SK-N-SH (cell line): ENCODE measurements around the gene TSC1. TPM values are rescaled to one million over a fixed set of nuclear protein-coding genes. Genes with fewer than 3 reads are reported as not detected.

Experiments
- CTCF ChIA-PET: fragments of 300-600, 350-600 bp; formaldehyde crosslinking; extraction: SDS; loops from one replicate; lab custom pipeline; 2021; lab: Yijun Ruan, JAX
- POLR2A ChIA-PET: fragments of 350-600 bp; sonication (Branson Sonifier 250); formaldehyde crosslinking; extraction: SDS; loops from one replicate; lab custom pipeline; 2020; ENCODE audit warnings: antibody characterized with exemption, inconsistent platforms; lab: Yijun Ruan, JAX
- DNase-seq: peaks from one replicate; pipeline ENCODE4 v3.0.0; 2012
- H2AFZ ChIP-seq: fragments of 200-600 bp; sonication (generic); 2 replicates; pipeline ENCODE4 v1.8.1; 2016; ENCODE audit warnings: antibody characterized with exemption, mild to moderate bottlenecking, low read depth
- H3F3A ChIP-seq: fragments of 200-600 bp; sonication (generic); replicated peaks from 2 replicates; pipeline ENCODE3; 2016; ENCODE audit warnings: antibody characterized with exemption, mild to moderate bottlenecking; ENCODE audit not compliant: insufficient read depth
- H3K27ac ChIP-seq, 2 experiments: fragments of 200-500 bp in 1 of 2; fragments of 200-600 bp in 1 of 2; sonication (Bioruptor generic) in 1 of 2; sonication (generic), shearing (Covaris generic) in 1 of 2; 2 replicates each; pipeline versions ENCODE4 v1.5.1 to v1.6.1; 2014 to 2016; ENCODE audit warnings: low read depth in 2 of 2, inconsistent platforms in 1 of 2, low read length in 1 of 2, mild to moderate bottlenecking in 1 of 2, mixed read lengths in 1 of 2
- H3K27me3 ChIP-seq: fragments of 200-600 bp; sonication (generic), shearing (Covaris generic); 2 replicates; pipeline ENCODE4 v1.6.1; 2016; ENCODE audit warnings: mixed run types; ENCODE audit not compliant: insufficient read depth
- H3K36me3 ChIP-seq, 2 experiments: fragments of 200-500 bp in 1 of 2; fragments of 200-600 bp in 1 of 2; sonication (Bioruptor generic) in 1 of 2; sonication (generic) in 1 of 2; replicated peaks in 1 of 2; 2 replicates each; pipeline versions ENCODE3 to v1.5.1; 2014 to 2016; ENCODE audit warnings: low read length in 1 of 2, mild to moderate bottlenecking in 1 of 2; ENCODE audit not compliant: insufficient read depth in 2 of 2, control insufficient read depth in 1 of 2
- H3K4me1 ChIP-seq, 2 experiments: fragments of 200-500 bp in 1 of 2; fragments of 200-600 bp in 1 of 2; sonication (Bioruptor generic) in 1 of 2; sonication (generic), shearing (Covaris generic) in 1 of 2; 2 replicates each; pipeline versions ENCODE4 v1.5.1 to v1.6.1; 2014 to 2016; ENCODE audit warnings: low read depth in 1 of 2, low read length in 1 of 2, mixed run types in 1 of 2; ENCODE audit not compliant: insufficient read depth in 2 of 2, control insufficient read depth in 1 of 2
- H3K4me2 ChIP-seq: fragments of 200-600 bp; sonication (generic), shearing (Covaris generic); 2 replicates; pipeline ENCODE4 v1.6.1; 2017; ENCODE audit warnings: mixed run types
- H3K4me3 ChIP-seq, 2 experiments: fragments of 200-500 bp in 1 of 2; fragments of 200-600 bp in 1 of 2; sonication (Bioruptor generic) in 1 of 2; sonication (generic), shearing (Covaris generic) in 1 of 2; 2 replicates each; pipeline versions ENCODE4 v1.5.1 to v1.8.1; 2014 to 2016; ENCODE audit warnings: low read depth in 2 of 2, inconsistent platforms in 1 of 2, low read length in 1 of 2, mild to moderate bottlenecking in 1 of 2, mixed read lengths in 1 of 2, moderate library complexity in 1 of 2
- H3K79me2 ChIP-seq: fragments of 200-600 bp; sonication (generic); 2 replicates; pipeline ENCODE4 v1.8.1; 2017; ENCODE audit warnings: mild to moderate bottlenecking; ENCODE audit not compliant: insufficient read depth
- H3K9ac ChIP-seq: fragments of 200-600 bp; sonication (generic); 2 replicates; pipeline ENCODE4 v1.6.1; 2017; ENCODE audit warnings: mixed run types
- H3K9me2 ChIP-seq: fragments of 200-600 bp; sonication (generic); 2 replicates; pipeline ENCODE4 v1.6.1; 2017; ENCODE audit warnings: mixed run types
- H3K9me3 ChIP-seq: fragments of 200-600 bp; sonication (generic); 2 replicates; pipeline ENCODE4 v1.6.1; 2017; ENCODE audit warnings: mixed run types, mild to moderate bottlenecking, moderate library complexity
- H4K20me1 ChIP-seq: fragments of 200-600 bp; sonication (generic); 2 replicates; pipeline ENCODE4 v1.6.1; 2017; ENCODE audit warnings: mild to moderate bottlenecking, mixed run types; ENCODE audit not compliant: insufficient read depth
- CTCF ChIP-seq: fragments of 200-600 bp; sonication (generic); IDR thresholded peaks from 2 replicates; pipeline ENCODE4 v1.6.1; 2017; ENCODE audit warnings: antibody characterized with exemption, mild to moderate bottlenecking, moderate library complexity
- EZH2phosphoT487 ChIP-seq: fragments of 200-600 bp; sonication (generic); IDR thresholded peaks from 2 replicates; pipeline ENCODE4 v1.6.1; 2017; ENCODE audit warnings: low read depth, mixed run types, mild to moderate bottlenecking, antibody characterized with exemption, moderate library complexity, borderline replicate concordance
- FOXM1 ChIP-seq: IDR thresholded peaks from 2 replicates; pipeline ENCODE4 v1.4.0; 2012; ENCODE audit warnings: low read depth, mild to moderate bottlenecking
- JUND ChIP-seq: IDR thresholded peaks from 2 replicates; pipeline ENCODE4 v1.4.0; 2012
- MAX ChIP-seq: IDR thresholded peaks from 2 replicates; pipeline ENCODE4 v1.4.0; 2012; ENCODE audit warnings: low read depth
- SIN3A ChIP-seq: IDR thresholded peaks from 2 replicates; pipeline ENCODE4 v1.6.1; 2012; ENCODE audit warnings: low read depth, mild to moderate bottlenecking, low read length, moderate library complexity, borderline replicate concordance
- TAF1 ChIP-seq: IDR thresholded peaks from 2 replicates; pipeline ENCODE4 v1.6.1; 2012; ENCODE audit warnings: low read depth, mild to moderate bottlenecking, low read length, moderate library complexity, borderline replicate concordance
- TCF12 ChIP-seq: IDR thresholded peaks from 2 replicates; pipeline ENCODE4 v1.4.0; 2012
- ZBTB33 ChIP-seq: IDR thresholded peaks from 2 replicates; pipeline ENCODE4 v1.4.0; 2012; ENCODE audit warnings: low read depth, borderline replicate concordance
- WGBS: methylation state at CpG from one replicate; pipeline ENCODE4 v1.1.6; 2017; ENCODE audit warnings: low lambda C conversion rate; 5-methylcytosine and 5-hydroxymethylcytosine counted together
- polyA plus RNA-seq, 3 experiments: library from polyadenylated mRNA; depleted of rRNA; stranded (reverse); fragments of >200 nt; gene quantifications; 2 replicates each; pipeline ENCODE4 v1.2.3, GENCODE V29; 2012
- small RNA-seq, 7 experiments: library from RNA; depleted of rRNA; stranded (forward); fragments of <200 nt; gene quantifications; one replicate each; pipeline ENCODE3, GENCODE V24; 2012

Gene TSC1
- polyA plus RNA-seq, 1 of the 3 experiments (the other 2 are of a cell fraction): 18.3 TPM

GRCh38 chr9:132846109-132846917 lies 98.1 kb downstream of the TSC1 start:
- no peak overlapping the region for H3K4me3 ChIP-seq
- no peaks in the 10 kb centered on the region for H3F3A ChIP-seq
- no peaks in the 10 kb centered on the region for H3K36me3 ChIP-seq
- no peaks in the 10 kb centered on the region for H4K20me1 ChIP-seq
- H2AFZ ChIP-seq: no peak overlapping the region
- no peaks in the 10 kb centered on the region for H3K9me2 ChIP-seq
- H3K9ac ChIP-seq: no peak overlapping the region
- no peak overlapping the region for H3K4me2 ChIP-seq
- POLR2A ChIA-PET: no interaction called here
- H3K79me2 ChIP-seq: no peaks in the 10 kb centered on the region
- H3K9me3 ChIP-seq: no peaks in the 10 kb centered on the region
- DNase-seq: no peak
- TF ChIP-seq JUND (no peak), FOXM1 (no peak), EZH2phosphoT487 (no peak), TCF12 (no peak), CTCF (no peak), TAF1 (no peak), SIN3A (no peak)
- TF ChIP-seq, all 33 proteins: peak for 0
- Histone ChIP-seq H3K4me1 (peaks cover 0 to 37% of the 10 kb centered on the region in 2 experiments; a peak in 1 of 4 replicates), H3K27ac (no peak overlapping the region; a peak in 1 of 4 replicates), H3K27me3 (no peaks in the 10 kb centered on the region)
- CTCF ChIA-PET: interaction anchor here (1.0 to 2.2 kb wide), 4 partner anchors 12 to 339 kb away, joined by 3 to 5 read pairs (median 4); no protein-coding TSS in a partner anchor
- WGBS: 57% methylated on average over 7 of the region's 12 CpGs

GRCh38 chr9:132842124-132843044 lies 102.0 kb downstream of the TSC1 start:
- Histone ChIP-seq H3K27me3 (no peaks in the 10 kb centered on the region), H3K9me2 (no peaks in the 10 kb centered on the region), H3K4me1 (peaks cover 0 to 22% of the 10 kb centered on the region in 2 experiments; a peak in 1 of 4 replicates), H3K4me3 (no peak overlapping the region), H3K79me2 (no peaks in the 10 kb centered on the region), H4K20me1 (no peaks in the 10 kb centered on the region), H3K36me3 (no peaks in the 10 kb centered on the region), H3K9me3 (no peaks in the 10 kb centered on the region), H3F3A (no peaks in the 10 kb centered on the region), H3K4me2 (no peak overlapping the region), H3K27ac (no peak overlapping the region), H3K9ac (no peak overlapping the region), H2AFZ (no peak overlapping the region)
- TF ChIP-seq MAX: no peak
- no peak for TF ChIP-seq ZBTB33
- no peak for TF ChIP-seq TCF12
- 86% methylated on average over 5 of the region's 5 CpGs for WGBS
- POLR2A ChIA-PET: no interaction called here
- CTCF ChIA-PET: no interaction called here
- DNase-seq: no peak

Small RNA genes within 50 kb of the gene (small RNA-seq; reads per million reads assigned to genes)
- 0 reads per million in 7 experiments for gene AL593851.1
- gene MIR548AW: 0.23 to 5.7 (median 3.1) reads per million in 7 experiments
- 0 to 3.4 (median 0.13) reads per million in 7 experiments for gene RNU7-21P

Other genes with a start within 250 kb of the TSC1 start
- 0.77 and 0.84 TPM in 2 replicates for gene AK8, start 66.3 kb downstream of the TSC1 start, polyA plus RNA-seq (2012; rRNA removed)
- gene SPACA9, start 65.7 kb downstream of the TSC1 start, polyA plus RNA-seq (2012; rRNA removed): 6.7 and 9.8 TPM in 2 replicates
- gene GFI1B, start 34.1 kb upstream of the TSC1 start, polyA plus RNA-seq (2012; rRNA removed): 0.03 TPM in 1 of 2 replicates, not detected in the other
- gene GTF3C5, start 86.4 kb upstream of the TSC1 start, polyA plus RNA-seq (2012; rRNA removed): 57.3 and 59.1 TPM in 2 replicates
- 0.75 and 0.87 TPM in 2 replicates for gene CEL, start 117.4 kb upstream of the TSC1 start, polyA plus RNA-seq (2012; rRNA removed)
- 64.1 and 64.7 TPM in 2 replicates for gene RALGDS, start 176.6 kb upstream of the TSC1 start, polyA plus RNA-seq (2012; rRNA removed)
- gene GBGT1, start 219.3 kb upstream of the TSC1 start, polyA plus RNA-seq (2012; rRNA removed): 0.45 and 0.51 TPM in 2 replicates